Activated T-helper 1 cell treated with anti-CD3 and anti-CD28 coated beads, Interleukin-12 subunit alpha, Interleukin-12 subunit beta, Interleukin-2, Interleukin-4 antibody, amounts not matched to agents 30 ng/mL and 10 ng/mL and 1 ng/mL, durations not matched to agents 14 hours and 24 hours and 36 hours (primary cell): ENCODE data around the gene TNFAIP8L1. TPM values are rescaled to one million over a fixed set of nuclear protein-coding genes. Genes with fewer than 3 reads are reported as not detected.

Experiments
- DNase-seq: peaks from one replicate; pipeline ENCODE4 v3.0.0; 2021; ENCODE audit warnings: low spot score
- H3K27ac Mint-ChIP-seq: one replicate; pipeline ENCODE4 v1.8.0; 2021; ENCODE audit warnings: mild to moderate bottlenecking, mixed read lengths
- H3K27me3 Mint-ChIP-seq: one replicate; pipeline ENCODE4 v1.8.0; 2022; ENCODE audit warnings: mild to moderate bottlenecking, moderate library complexity, mixed read lengths; ENCODE audit not compliant: insufficient read depth
- H3K36me3 Mint-ChIP-seq: one replicate; pipeline ENCODE4 v1.8.0; 2021; ENCODE audit warnings: low read depth, mixed read lengths
- H3K4me1 Mint-ChIP-seq: one replicate; pipeline ENCODE4 v1.8.0; 2021; ENCODE audit warnings: low read depth, mixed read lengths
- H3K4me3 Mint-ChIP-seq: one replicate; pipeline ENCODE4 v1.8.0; 2021; ENCODE audit warnings: mild to moderate bottlenecking, moderate library complexity, mixed read lengths
- H3K9me3 Mint-ChIP-seq: one replicate; pipeline ENCODE4 v1.8.0; 2021; ENCODE audit warnings: mixed read lengths
- intact Hi-C: fragments of 100-400 bp; cut with micrococcal nuclease; formaldehyde crosslinking; loops from one replicate; pipeline ENCODE4 v1.15.1; 2024
- total RNA-seq: library from RNA; stranded (reverse); gene quantifications from 2 replicates; pipeline ENCODE4 v1.2.3, GENCODE V29; 2022

Gene TNFAIP8L1
- total RNA-seq, 1 donor from 2014 or later: 13.2 TPM

DNA sequence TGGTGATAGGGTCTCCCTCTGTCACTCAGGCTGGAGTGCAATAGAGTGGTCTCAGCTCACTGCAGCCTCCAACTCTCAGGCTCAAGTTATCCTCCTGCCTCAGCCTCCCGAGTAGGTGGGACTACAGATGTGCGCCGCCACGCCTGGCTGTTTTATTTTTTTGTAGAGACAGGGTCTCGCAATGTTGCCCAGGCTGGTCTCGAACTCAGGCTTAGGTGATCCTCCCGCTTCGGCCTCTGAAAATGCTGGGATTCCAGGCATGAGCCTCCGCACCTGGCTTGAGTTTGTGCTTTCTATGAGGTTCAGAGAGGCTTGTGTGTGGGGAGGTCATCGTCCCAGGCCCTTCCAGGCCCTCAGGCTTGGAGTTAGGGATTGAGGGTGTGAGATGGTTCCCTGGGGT lies 39.2 kb upstream of the TNFAIP8L1 start:
- intact Hi-C loops: no loop called here
- no peaks in the 10 kb centered on the region for H3K4me1 Mint-ChIP-seq
- no peaks in the 10 kb centered on the region for H3K9me3 Mint-ChIP-seq
- no peak overlapping the region for H3K4me3 Mint-ChIP-seq
- no peak overlapping the region for H3K27ac Mint-ChIP-seq
- no peak for DNase-seq
- H3K27me3 Mint-ChIP-seq: peaks cover 26% of the 10 kb centered on the region
- H3K36me3 Mint-ChIP-seq: no peaks in the 10 kb centered on the region

DNA sequence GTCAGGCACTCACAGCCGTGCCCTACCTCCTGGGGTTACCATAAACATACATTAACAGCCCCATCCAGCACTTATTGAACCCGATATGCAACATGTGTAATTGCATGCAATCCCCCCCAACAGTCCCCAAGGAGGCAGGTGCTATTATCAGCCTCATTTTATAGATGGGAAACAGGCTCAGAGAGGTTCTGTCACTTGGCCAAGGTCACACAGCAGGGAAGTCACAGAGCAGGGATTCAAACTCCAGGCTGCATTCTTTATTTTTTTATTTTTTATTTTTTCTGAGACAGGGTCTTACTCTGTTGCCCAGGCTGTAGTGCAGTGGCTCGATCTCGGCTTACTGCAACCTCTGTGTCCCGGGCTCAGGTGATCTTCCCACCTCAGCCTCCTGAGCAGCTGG lies 38.4 kb upstream of the TNFAIP8L1 start:
- Mint-ChIP-seq H3K36me3 (no peaks in the 10 kb centered on the region), H3K4me1 (no peaks in the 10 kb centered on the region), H3K27ac (no peak overlapping the region), H3K9me3 (no peaks in the 10 kb centered on the region), H3K27me3 (peaks cover 24% of the 10 kb centered on the region), H3K4me3 (no peak overlapping the region)
- no peak for DNase-seq
- intact Hi-C loops: no loop called here

GRCh38 chr19:4602173-4602788 lies 37.0 kb upstream of the TNFAIP8L1 start:
- intact Hi-C loops: no loop called here
- H3K36me3 Mint-ChIP-seq: no peaks in the 10 kb centered on the region
- no peak for DNase-seq
- H3K27ac Mint-ChIP-seq: no peak overlapping the region
- peaks cover 18% of the 10 kb centered on the region for H3K27me3 Mint-ChIP-seq
- no peaks in the 10 kb centered on the region for H3K9me3 Mint-ChIP-seq
- no peaks in the 10 kb centered on the region for H3K4me1 Mint-ChIP-seq
- H3K4me3 Mint-ChIP-seq: no peak overlapping the region

DNA sequence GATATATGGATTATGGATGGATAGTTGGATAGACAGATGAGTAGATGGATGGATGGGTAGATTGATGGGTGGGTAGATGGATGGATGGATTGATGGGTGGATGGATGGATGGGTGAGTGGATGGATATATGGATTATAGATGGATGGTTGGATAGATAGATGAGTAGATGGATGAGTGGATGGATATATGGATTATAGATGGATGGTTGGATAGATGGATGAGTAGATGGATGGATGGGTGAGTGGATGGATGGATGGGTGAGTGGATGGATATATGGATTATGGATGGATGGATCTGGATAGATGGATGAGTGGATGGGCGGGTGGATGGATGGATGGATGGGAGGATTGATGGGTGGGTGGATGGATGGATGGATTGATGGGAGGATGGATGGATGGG lies 36.4 kb upstream of the TNFAIP8L1 start:
- Mint-ChIP-seq H3K27ac (no peak overlapping the region), H3K36me3 (no peaks in the 10 kb centered on the region), H3K9me3 (no peaks in the 10 kb centered on the region), H3K27me3 (peaks cover 21% of the 10 kb centered on the region), H3K4me1 (no peaks in the 10 kb centered on the region), H3K4me3 (no peak overlapping the region)
- DNase-seq: no peak
- intact Hi-C loops: no loop called here

DNA sequence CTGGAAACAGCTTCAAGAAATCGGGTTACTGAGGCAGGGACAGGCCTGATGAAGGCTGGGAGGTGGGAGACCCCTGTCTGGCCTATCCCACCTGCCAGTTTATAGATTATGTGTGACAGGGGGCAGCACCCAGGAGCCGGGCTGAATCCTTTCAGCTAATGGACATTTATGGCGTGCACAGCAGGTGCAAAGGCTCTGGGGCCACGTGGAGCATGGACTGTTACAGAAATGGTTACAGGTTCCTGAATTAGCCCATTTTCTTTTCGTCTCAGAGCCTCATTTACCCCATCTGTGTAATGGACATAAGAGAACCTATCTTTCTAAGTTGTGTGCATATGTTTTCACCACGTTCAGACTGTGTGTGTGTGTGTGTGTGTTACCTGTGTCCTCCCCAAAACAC lies 34.4 kb upstream of the TNFAIP8L1 start:
- Mint-ChIP-seq H3K4me3 (no peak overlapping the region), H3K4me1 (no peaks in the 10 kb centered on the region), H3K27me3 (peaks cover 12% of the 10 kb centered on the region), H3K27ac (no peak overlapping the region), H3K36me3 (no peaks in the 10 kb centered on the region), H3K9me3 (no peaks in the 10 kb centered on the region)
- DNase-seq: no peak
- intact Hi-C loops: no loop called here

GRCh38 chr19:4606181-4606580 lies 33.1 kb upstream of the TNFAIP8L1 start:
- Mint-ChIP-seq H3K27ac (no peak overlapping the region), H3K27me3 (peaks cover 16% of the 10 kb centered on the region), H3K4me1 (no peaks in the 10 kb centered on the region), H3K4me3 (no peak overlapping the region), H3K36me3 (no peaks in the 10 kb centered on the region), H3K9me3 (no peaks in the 10 kb centered on the region)
- no peak for DNase-seq
- intact Hi-C loops: no loop called here

- intact Hi-C loops: no loop called here
- DNase-seq: no peak
Measured at GRCh38 chr19:4606921-4607678, 32.2 kb upstream of the TNFAIP8L1 start.

GRCh38 chr19:4609878-4610511 lies 29.3 kb upstream of the TNFAIP8L1 start:
- Mint-ChIP-seq H3K36me3 (no peaks in the 10 kb centered on the region), H3K4me3 (no peak overlapping the region), H3K4me1 (no peaks in the 10 kb centered on the region), H3K27me3 (peaks cover 19% of the 10 kb centered on the region), H3K9me3 (no peaks in the 10 kb centered on the region), H3K27ac (no peak overlapping the region)
- intact Hi-C loops: no loop called here
- DNase-seq: no peak

More at GRCh38 chr19:4606921-4607678, 32.2 kb upstream of the TNFAIP8L1 start:
- no peaks in the 10 kb centered on the region for H3K4me1 Mint-ChIP-seq
- H3K27me3 Mint-ChIP-seq: peaks cover 16% of the 10 kb centered on the region
- H3K36me3 Mint-ChIP-seq: no peaks in the 10 kb centered on the region
- H3K9me3 Mint-ChIP-seq: no peaks in the 10 kb centered on the region
- no peak overlapping the region for H3K27ac Mint-ChIP-seq
- no peak overlapping the region for H3K4me3 Mint-ChIP-seq

DNA sequence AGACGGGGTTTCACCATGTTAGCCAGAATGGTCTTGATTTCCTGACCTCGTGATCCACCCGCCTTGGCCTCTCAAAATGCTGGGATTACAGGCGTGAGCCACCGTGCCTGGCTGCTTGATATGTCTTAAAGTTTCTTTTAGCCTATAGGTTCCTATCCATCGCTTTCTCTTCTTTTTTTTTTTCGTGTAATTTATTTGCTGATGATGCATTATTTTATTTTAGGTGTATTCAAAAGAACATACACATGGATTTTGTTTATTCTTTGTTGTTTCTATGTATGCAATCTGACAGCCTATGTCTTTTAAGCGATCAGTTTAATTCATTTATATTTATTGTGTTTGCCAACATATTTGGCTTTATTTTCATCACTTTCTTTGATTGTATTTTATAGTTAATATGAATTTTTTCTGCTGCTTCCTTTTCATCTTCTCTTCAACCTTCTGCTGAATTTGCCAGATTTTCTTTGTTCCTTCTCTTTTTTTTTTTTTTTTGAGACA lies 26.0 kb upstream of the TNFAIP8L1 start:
- H3K27me3 Mint-ChIP-seq: peaks cover 13% of the 10 kb centered on the region
- no peaks in the 10 kb centered on the region for H3K36me3 Mint-ChIP-seq
- no peaks in the 10 kb centered on the region for H3K4me1 Mint-ChIP-seq
- no peak overlapping the region for H3K4me3 Mint-ChIP-seq
- no peaks in the 10 kb centered on the region for H3K9me3 Mint-ChIP-seq
- H3K27ac Mint-ChIP-seq: no peak overlapping the region
- no peak for DNase-seq
- intact Hi-C loops: no loop called here

GRCh38 chr19:4618019-4618418 lies 21.3 kb upstream of the TNFAIP8L1 start:
- H3K4me1 Mint-ChIP-seq: no peaks in the 10 kb centered on the region
- DNase-seq: no peak
- peaks cover 3% of the 10 kb centered on the region for H3K27me3 Mint-ChIP-seq
- H3K36me3 Mint-ChIP-seq: no peaks in the 10 kb centered on the region
- H3K27ac Mint-ChIP-seq: no peak overlapping the region
- H3K4me3 Mint-ChIP-seq: no peak overlapping the region
- H3K9me3 Mint-ChIP-seq: no peaks in the 10 kb centered on the region
- intact Hi-C loops: no loop called here

DNA sequence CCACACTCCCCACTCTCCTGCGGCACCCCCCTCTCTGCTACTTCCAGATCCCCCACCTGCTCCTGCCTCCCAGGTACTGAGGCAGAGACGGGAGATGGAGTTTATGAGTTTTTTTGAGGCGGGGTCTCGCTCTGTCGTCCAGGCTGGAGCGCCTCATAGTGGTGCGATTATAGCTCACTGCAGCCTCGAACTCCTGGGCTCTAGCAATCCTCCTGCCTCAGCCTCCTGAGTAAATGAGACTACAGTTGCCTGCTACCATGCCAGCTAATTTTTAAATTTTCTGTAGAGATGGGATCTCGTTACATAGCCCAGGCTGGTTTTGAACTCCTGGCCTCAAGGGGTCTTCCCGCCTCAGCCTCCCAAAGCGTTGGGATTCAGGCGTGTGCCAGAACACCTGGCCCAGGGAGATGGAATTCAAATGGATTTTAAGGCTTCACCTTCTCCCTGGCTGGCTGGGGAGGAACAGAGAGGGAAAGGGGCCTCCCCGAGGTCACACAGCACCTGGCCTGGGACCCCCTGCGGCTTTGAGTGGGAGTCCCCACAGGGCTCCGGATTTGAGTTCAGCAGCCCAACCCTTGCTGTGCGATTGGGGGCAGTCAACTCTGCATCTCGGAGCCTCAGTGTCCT lies 19.5 kb upstream of the TNFAIP8L1 start:
- Mint-ChIP-seq H3K36me3 (no peaks in the 10 kb centered on the region), H3K4me1 (no peaks in the 10 kb centered on the region), H3K9me3 (no peaks in the 10 kb centered on the region), H3K27me3 (no peaks in the 10 kb centered on the region), H3K4me3 (no peak overlapping the region), H3K27ac (no peak overlapping the region)
- DNase-seq: no peak
- intact Hi-C loops: no loop called here

DNA sequence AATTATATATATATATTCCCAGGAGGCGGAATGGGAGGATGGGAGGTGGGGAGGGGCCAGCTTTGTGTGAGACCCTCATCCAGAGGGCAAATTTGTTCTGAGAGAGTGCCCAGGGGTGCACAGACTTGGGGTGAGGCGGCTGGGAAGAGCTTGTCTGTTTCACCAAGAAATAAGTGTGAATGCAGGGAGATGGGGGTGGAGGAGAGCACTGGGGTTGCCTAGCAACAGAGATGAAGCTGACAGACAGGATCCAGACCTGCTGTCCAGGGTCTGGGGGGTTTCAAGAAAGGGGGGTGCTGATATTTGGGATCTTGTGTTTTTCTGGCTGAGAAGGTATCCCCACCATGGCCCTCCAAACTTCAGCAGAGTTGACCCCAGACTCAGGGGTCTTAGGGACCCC lies 18.6 kb upstream of the TNFAIP8L1 start:
- no peaks in the 10 kb centered on the region for H3K27me3 Mint-ChIP-seq
- no peak overlapping the region for H3K4me3 Mint-ChIP-seq
- intact Hi-C loops: no loop called here
- no peak overlapping the region for H3K27ac Mint-ChIP-seq
- H3K36me3 Mint-ChIP-seq: no peaks in the 10 kb centered on the region
- no peaks in the 10 kb centered on the region for H3K4me1 Mint-ChIP-seq
- DNase-seq: no peak
- H3K9me3 Mint-ChIP-seq: no peaks in the 10 kb centered on the region
